Activated CD4-positive, alpha-beta T cell treated with anti-CD3 and anti-CD28 coated beads, Interleukin-2, amount 50 U/mL, for 1 hour (primary cell): ENCODE measurements around the gene KCNJ5.
"Not testable (repeated sequence)": the region's sequence is repeated elsewhere in the genome, so short reads cannot be mapped to it uniquely, and the experiment has no call there.

ENCODE experiments used
- DNase-seq: peaks from one replicate; pipeline ENCODE4 v3.0.0-alpha.2; 2020

KCNJ5 gene

DNA sequence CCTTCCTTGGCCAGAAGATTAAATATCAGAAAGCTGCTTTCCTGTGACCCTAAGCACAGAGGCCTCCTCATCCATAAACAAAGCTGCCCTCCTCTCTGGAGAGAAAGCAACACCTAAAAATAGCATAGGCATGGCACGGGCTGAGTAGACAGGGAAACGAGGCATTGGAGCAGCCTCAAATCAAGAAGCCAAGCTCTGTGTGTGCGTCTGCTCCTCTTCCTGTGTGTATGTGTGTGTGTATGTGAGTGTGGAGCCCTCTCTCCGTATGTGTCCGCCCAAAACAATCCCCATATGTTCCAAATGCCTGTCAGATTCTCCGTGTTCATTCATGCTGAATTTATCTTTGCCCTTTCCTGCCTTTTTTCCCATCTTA, 24.0 kb downstream of the KCNJ5 start:
- no peak for DNase-seq

- DNase-seq, result no peak
Observed at GRCh38 chr11:128916037-128916572, 24.9 kb downstream of the KCNJ5 start.

GRCh38 chr11:128916681-128917080, 25.5 kb downstream of the KCNJ5 start:
- no peak for DNase-seq

DNA sequence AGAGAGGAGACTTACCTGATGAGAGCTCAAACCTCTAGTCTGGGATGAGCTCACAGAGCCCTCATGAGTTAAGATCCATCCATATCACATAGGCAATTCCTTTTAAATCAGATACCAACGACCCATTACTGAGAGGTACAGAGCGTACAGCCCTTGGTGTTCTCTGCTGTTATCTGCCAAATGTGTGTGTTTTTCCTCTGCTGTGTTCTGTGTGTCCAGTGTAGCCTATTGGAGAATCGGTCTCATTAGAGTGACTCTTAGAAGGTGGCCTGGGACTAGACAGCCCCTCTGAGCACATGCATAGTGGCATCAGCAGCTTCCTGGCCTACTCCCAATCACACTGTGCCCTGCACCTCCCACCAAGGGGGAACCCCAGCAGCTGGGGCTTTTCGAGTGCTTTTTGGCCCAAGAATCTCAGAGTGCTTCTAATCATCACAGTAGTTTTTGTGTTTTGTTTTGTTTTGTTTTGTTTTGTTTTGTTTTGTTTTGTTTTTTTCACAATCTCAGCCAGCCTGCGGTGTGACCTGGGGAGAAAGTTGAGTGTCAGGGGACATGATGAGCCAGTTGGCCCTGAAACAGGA, 26.1 kb downstream of the KCNJ5 start:
- DNase-seq, result no peak

GRCh38 chr11:128919216-128919615, 28.1 kb downstream of the KCNJ5 start:
- DNase-seq, result no peak

DNA sequence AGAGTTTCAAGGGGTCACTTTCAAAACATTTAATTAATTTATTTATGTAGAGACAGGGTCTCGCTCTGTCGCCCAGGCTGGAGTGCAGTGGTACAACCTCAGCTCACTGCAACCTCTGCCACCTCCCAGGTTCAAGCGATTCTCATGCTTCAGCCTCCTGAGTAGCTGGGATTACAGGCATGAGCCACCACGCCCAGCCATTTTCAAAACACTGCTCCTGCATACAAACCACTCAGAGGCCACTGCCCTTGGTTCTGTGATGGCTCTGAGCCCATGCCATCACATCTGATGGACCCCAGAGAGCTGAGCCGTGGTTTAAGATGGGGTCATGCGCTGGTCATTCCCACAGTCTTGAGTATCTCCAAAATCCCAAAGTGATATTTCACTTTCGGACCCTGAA, 28.5 kb downstream of the KCNJ5 start:
- not testable (repeated sequence) for DNase-seq

- no peak for DNase-seq
Observed at GRCh38 chr11:128920666-128921065, 29.5 kb downstream of the KCNJ5 start.

- DNase-seq, result no peak
Observed at GRCh38 chr11:128921793-128922192, 30.6 kb downstream of the KCNJ5 start.

GRCh38 chr11:128924104-128924503, 32.9 kb downstream of the KCNJ5 start:
- no peak for DNase-seq

DNA sequence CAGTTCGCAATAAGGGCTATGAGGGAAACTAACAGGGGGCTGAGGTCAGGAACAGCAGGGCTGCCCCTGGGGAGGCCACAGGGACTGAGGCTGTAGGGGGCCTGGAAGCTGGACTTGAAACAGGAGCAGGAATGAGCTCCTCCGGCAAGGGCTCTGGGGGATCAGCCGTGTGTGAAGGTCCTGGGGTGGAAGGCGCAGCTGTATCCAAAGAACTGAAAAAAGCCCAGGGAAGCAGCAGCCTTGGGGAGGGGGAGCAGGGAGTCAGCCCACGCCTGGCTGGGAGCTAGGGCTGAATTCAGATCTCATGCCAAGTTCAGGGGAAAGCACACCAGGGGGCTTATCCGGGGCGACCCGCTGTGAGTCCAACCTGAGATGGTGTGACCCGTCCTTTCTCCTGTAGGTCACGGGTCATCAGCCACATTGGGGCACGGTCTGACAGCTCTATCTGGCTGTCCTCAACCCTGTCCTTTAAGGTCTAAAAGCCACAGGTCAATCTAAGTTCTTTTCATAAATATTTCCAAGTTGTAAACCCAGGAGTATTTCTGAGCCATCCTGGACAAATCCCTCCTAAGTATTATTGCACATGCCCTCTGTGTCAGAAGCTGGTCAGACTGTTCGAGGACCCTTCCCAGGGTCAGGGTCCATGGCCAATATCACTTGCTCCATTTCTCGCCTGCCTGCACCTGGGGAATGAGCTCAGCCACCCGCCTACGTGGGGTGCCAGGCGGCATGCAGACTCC, 33.5 kb downstream of the KCNJ5 start:
- no peak for DNase-seq

DNA sequence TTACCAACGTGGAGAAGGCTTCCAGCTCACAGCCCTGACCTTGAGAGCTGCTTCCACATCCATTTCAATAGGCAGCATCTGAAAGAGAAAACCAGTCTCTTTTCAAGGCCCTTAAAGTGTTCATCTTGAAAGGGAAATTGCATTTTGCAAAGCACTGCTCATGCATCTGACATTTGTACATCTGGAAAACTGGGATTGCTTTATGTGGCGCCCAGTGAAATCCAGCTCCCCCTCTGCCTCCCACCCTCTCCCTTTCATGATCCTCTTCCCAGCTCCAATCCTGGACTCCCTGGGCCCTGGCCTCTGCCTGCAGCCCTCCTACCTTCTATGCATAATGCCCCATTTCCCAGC, 34.1 kb downstream of the KCNJ5 start:
- DNase-seq, result no peak

DNA sequence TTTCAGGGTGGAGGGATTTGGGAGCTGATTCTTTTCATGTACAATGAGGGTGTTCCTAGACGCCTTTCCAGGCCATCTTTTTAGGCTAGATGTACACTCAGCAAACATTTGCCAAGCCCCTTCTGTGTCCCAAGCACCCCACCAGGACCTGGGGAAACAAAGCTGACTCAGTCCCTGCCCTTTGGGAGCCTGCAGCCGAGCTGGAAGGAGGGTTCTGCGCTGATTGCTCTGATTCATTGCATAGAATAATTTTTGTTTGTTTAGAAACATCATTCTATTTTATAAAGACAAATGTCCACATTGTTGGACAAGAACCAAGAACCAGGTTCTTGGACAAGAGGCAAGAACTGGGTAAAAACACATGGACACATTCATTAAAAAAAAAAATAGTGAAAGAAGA, 34.8 kb downstream of the KCNJ5 start:
- DNase-seq, result no peak

DNA sequence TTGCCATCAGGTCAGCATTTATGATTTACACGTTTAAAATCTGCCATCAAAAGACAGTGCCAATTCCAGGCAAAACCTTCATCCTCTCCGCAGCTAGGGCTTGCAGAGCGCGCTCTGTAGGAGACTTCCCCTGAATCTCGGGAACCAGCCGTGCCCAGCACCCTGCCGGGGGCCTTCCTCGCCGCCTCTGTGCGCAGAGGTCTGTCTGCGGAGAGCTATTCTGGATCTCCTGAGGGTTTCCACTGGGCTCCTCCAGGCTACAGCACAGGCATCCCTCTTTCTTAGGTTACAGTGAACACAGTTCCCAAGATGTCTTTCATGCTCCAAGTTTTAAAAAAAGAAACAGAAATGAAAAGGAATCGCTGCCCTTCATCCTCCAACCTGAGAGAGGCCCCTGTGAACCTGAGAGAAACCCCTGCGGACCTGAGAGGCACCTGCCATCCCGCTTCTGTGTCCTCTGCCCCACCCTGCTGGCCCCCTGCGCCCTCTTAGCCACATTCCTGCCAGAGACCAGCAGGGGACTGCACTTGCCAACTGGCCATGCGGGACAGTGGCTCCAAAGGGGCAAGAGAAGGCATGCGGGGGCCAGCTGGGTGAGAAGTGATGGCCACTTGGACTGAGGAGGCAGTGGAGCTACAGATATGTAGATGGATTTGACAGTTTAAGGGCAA, 35.4 kb downstream of the KCNJ5 start:
- DNase-seq, result no peak

DNA sequence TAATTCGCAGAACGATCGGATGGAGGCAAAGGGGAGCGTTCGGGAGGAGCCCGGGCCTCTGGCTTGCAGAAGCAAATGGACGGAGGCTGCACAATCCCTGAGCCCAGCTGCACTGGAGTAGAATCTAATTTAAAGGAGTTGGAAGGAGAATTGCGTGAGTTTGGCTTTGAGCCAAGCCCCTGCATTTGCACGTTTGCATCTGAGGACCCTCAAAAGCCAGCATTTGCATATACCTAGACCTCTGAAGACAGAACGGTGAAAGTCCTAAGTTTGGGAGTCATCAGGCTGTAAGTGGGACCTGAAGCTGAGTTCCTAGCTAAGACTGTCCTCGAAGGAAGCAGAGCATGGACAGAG, 35.9 kb downstream of the KCNJ5 start:
- no peak for DNase-seq

- DNase-seq, result no peak
Observed at GRCh38 chr11:128927683-128928336, 36.7 kb downstream of the KCNJ5 start.

DNA sequence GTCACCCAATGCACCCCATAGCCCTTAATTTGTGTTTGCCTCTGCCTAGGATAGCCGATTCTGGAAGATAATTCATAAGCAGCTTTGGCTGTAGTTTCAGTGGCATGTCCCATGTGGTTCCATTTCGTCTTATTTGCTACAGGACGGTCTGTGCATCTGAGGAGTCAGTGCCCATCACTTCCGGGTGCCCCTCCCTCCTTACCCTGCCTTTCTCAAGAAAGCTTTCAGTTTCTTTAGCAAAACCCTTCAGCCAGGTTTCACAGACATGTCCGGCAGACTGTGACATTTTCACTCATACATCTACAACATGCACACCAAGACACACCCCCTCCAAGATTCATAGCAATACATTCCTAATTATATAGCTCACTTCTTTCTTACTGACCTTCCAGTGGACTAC, 37.2 kb downstream of the KCNJ5 start:
- DNase-seq, result no peak

GRCh38 chr11:128929468-128929867, 38.3 kb downstream of the KCNJ5 start:
- DNase-seq, result no peak

DNA sequence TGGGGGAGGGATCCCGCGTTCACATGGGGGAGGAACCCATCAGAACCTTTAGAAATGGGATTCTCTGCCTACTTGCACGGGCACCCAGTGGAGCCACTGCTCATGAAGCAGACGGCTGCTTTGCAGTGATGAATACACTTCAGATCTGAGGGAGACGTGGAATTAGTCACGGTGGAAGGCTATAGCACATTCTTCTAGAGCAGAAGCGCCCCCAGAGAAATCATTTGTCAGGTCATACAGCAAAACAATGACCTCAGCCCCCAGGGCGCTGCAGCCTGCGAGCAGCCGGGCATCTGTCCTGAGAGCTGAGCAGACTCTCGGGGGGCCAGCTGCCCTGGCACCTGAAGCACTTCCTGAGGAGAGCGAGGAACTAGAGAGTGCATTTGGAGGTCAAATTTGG, 38.8 kb downstream of the KCNJ5 start:
- DNase-seq, result no peak

DNA sequence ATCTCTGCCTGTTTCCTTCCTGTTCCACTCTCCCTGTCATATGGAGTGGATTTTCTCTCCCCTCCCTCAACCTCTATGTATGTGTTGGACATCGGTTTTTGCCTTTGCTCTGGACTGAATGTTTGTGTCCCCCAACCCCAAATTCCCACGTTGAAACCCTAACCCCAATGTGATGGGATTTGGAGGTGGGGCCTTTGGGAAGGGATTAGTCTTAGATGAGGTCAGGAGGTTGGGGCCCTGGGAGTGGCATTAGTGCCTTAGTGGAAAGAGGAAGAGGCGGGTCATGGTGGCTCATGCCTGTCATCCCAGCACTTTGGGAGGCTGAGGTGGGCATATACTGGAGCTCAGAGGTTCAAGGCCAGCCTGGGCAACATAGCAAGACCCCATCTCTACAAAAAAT, 39.9 kb downstream of the KCNJ5 start:
- no peak for DNase-seq

DNA sequence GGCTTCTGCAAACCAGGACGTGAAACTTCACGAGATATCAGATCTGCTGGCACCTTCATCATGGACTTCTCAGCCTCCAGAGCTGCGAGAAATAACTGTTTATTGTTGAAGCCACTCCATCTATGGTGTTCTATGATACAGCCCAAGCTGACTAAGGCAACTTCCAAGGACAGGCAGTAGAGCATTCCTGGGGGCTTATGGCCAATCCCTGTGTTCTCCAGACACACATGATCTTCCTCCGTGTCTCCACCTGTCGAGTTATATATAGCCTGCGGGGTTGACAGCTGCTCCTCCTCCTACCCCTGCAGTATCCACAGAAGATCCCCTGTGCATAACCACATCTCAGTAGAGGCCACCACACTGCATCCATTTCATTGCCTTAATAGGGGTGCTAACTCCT, 40.5 kb downstream of the KCNJ5 start:
- no peak for DNase-seq

DNA sequence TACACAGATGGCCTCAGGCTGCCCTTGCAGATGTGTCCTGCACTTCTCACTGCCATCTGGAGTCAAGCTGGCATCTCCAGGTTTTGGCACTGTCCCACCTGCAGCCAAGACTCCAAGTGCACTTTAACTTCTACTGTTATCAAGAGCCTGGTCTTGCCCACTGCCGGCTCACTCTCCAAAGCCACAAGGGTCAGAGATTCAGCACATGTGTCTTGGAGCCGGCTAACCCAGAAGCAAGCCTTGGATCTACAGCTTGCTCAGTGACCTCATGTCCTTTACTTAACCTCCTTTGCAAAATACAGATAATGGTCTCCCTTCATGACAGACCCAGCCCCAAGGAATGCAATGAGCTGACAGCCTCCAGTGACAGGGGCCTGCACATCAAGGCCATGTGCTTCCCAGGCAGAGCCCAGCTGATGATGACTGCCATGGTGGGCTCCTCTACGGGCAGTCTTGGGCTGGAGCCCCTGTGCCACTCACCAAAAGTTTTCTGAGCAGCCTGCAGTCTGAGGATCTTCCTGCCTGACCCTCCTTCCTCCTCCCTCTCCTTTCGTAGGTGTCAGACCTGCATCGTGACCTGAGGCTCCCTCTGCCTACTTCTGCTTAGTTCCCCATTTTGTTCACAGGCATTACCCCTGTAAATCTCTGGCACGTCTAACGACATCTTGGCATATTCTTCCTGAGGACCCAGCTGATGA, 42.5 kb downstream of the KCNJ5 start:
- no peak for DNase-seq

GRCh38 chr11:128934351-128934750, 43.2 kb downstream of the KCNJ5 start:
- DNase-seq, result no peak

GRCh38 chr11:128934926-128935325, 43.8 kb downstream of the KCNJ5 start:
- no peak for DNase-seq
